HCT116 (cell line): Measurements from ENCODE around the gene RRP12. TPM values are rescaled to one million over a fixed set of nuclear protein-coding genes. Genes with fewer than 3 reads are reported as not detected.

Source experiments
- ATAC-seq: fragments of 200-7000 bp; cut with Tn5 transposase; 2 replicates; pipeline ENCODE4 v1.9.1; 2020; ENCODE audit warnings: mild to moderate bottlenecking, moderate library complexity
- BruUV-seq: library from RNA; stranded (reverse); fragments of 400-500 nt; replicated peaks from 2 replicates; lab custom pipeline; 2021; lab: Mats Ljungman, UMichigan
- CTCF ChIA-PET: fragments of 300-600 bp; sonication (Branson Sonifier 250); formaldehyde crosslinking; loops from one replicate; lab custom pipeline; 2021; ENCODE audit warnings: antibody characterized with exemption; lab: Charles Lee
- POLR2A ChIA-PET: fragments of 300-600, 350-600 bp; sonication (Branson Sonifier 250); formaldehyde crosslinking; loops from one replicate; lab custom pipeline; 2021; ENCODE audit warnings: antibody characterized with exemption; lab: Charles Lee
- RAD21 ChIA-PET, 2 experiments: fragments of 300-600 bp; sonication (Branson Sonifier 250); formaldehyde crosslinking; loops; one replicate each; lab custom pipeline; 2023; ENCODE audit warnings: low total read pairs in 2 of 2; ENCODE audit not compliant: uncharacterized antibody in 2 of 2, unreplicated experiment in 2 of 2, low non-redundant PET in 1 of 2; lab: Charles Lee
- DNase-seq: peaks from one replicate; pipeline ENCODE4 v3.0.0-alpha.2; 2010; ENCODE audit warnings: low read depth, low spot score
- H2AFZ ChIP-seq: fragments of 200-600 bp; shearing (Covaris generic), sonication (generic); 2 replicates; pipeline ENCODE4 v1.6.1; 2017; ENCODE audit warnings: low read depth, mixed run types, mixed read lengths, antibody characterized with exemption, low read length; ENCODE audit not compliant: poor library complexity, severe bottlenecking
- H3K27ac ChIP-seq: 2 replicates; pipeline ENCODE4 v1.5.1; 2012; ENCODE audit warnings: low read depth, low read length
- H3K27me3 ChIP-seq: fragments of 200-600 bp; sonication (generic); 2 replicates; pipeline ENCODE4 v1.6.1; 2016; ENCODE audit warnings: mixed run types, low read length, mixed read lengths; ENCODE audit not compliant: insufficient read depth
- H3K36me3 ChIP-seq, 2 experiments: fragments of 200-500 bp in 1 of 2; fragments of 200-600 bp in 1 of 2; sonication (Bioruptor generic) in 1 of 2; sonication (generic) in 1 of 2; 2 replicates each; pipeline versions ENCODE4 v1.5.1 to v1.6.1; 2014 to 2016; ENCODE audit warnings: low read length in 2 of 2, inconsistent platforms in 1 of 2, mixed read lengths in 1 of 2, mixed run types in 1 of 2; ENCODE audit not compliant: insufficient read depth in 2 of 2, control insufficient read depth in 1 of 2
- H3K4me1 ChIP-seq, 2 experiments: fragments of 200-600 bp in 1 of 2; sonication (generic) in 1 of 2; 2 replicates each; pipeline versions ENCODE4 v1.5.1 to v1.6.1; 2012 to 2017; ENCODE audit warnings: low read length in 2 of 2, inconsistent platforms in 1 of 2, mild to moderate bottlenecking in 1 of 2, mixed read lengths in 1 of 2, mixed run types in 1 of 2, moderate library complexity in 1 of 2; ENCODE audit not compliant: insufficient read depth in 2 of 2, control insufficient read depth in 1 of 2
- H3K4me2 ChIP-seq: fragments of 200-600 bp; sonication (generic); 2 replicates; pipeline ENCODE4 v1.6.1; 2017; ENCODE audit warnings: mixed run types, low read length, mixed read lengths
- H3K4me3 ChIP-seq, 2 experiments: fragments of 200-600 bp in 1 of 2; sonication (generic) in 1 of 2; replicated peaks in 1 of 2; 2 replicates each; pipeline ENCODE4 v1.5.1; 2011 to 2016; ENCODE audit warnings: low read length in 2 of 2, control low read depth in 1 of 2, low read depth in 1 of 2, mild to moderate bottlenecking in 1 of 2, mixed read lengths in 1 of 2, mixed run types in 1 of 2
- H3K79me2 ChIP-seq: fragments of 200-600 bp; sonication (generic); 2 replicates; pipeline ENCODE4 v1.6.1; 2017; ENCODE audit warnings: mild to moderate bottlenecking, mixed run types, low read length, moderate library complexity, mixed read lengths; ENCODE audit not compliant: insufficient read depth
- H3K9ac ChIP-seq: fragments of 200-600 bp; sonication (generic); 2 replicates; pipeline ENCODE4 v1.6.1; 2016; ENCODE audit warnings: low read length, mixed read lengths
- H3K9me2 ChIP-seq: fragments of 200-600 bp; sonication (generic), shearing (Covaris generic); 2 replicates; pipeline ENCODE4 v1.6.1; 2017; ENCODE audit warnings: mixed run types, mild to moderate bottlenecking, moderate library complexity; ENCODE audit not compliant: insufficient read depth
- H3K9me3 ChIP-seq, 2 experiments: fragments of 200-500 bp in 1 of 2; fragments of 200-600 bp in 1 of 2; sonication (Bioruptor generic) in 1 of 2; sonication (generic) in 1 of 2; 2 replicates each; pipeline ENCODE4 v1.6.1; 2014 to 2017; ENCODE audit warnings: low read length in 2 of 2, mixed read lengths in 2 of 2, inconsistent platforms in 1 of 2, low read depth in 1 of 2, mild to moderate bottlenecking in 1 of 2, mixed run types in 1 of 2, moderate library complexity in 1 of 2; ENCODE audit not compliant: control insufficient read depth in 1 of 2, insufficient read depth in 1 of 2
- H4K20me1 ChIP-seq: fragments of 200-600 bp; sonication (generic), shearing (Covaris generic); 2 replicates; pipeline ENCODE4 v1.6.1; 2017; ENCODE audit warnings: mixed run types, mild to moderate bottlenecking, moderate library complexity; ENCODE audit not compliant: insufficient read depth
- CBX3 ChIP-seq: IDR thresholded peaks from 2 replicates; pipeline ENCODE4 v1.6.1; 2012; ENCODE audit warnings: low read depth
- ELF1 ChIP-seq: IDR thresholded peaks from 2 replicates; pipeline ENCODE4 v1.6.1; 2012; ENCODE audit warnings: low read depth, borderline replicate concordance
- EZH2 ChIP-seq: fragments of 200-600 bp; sonication (generic); IDR thresholded peaks from 2 replicates; pipeline ENCODE4 v1.6.1; 2017; ENCODE audit warnings: antibody characterized with exemption, mixed run types
- EZH2phosphoT487 ChIP-seq: fragments of 200-600 bp; IDR thresholded peaks from 2 replicates; pipeline ENCODE4 v1.6.1; 2018; ENCODE audit warnings: antibody characterized with exemption, borderline replicate concordance
- FOSL1 ChIP-seq: IDR thresholded peaks from 2 replicates; pipeline ENCODE4 v1.6.1; 2012; ENCODE audit warnings: low read depth
- JUND ChIP-seq: IDR thresholded peaks from 2 replicates; pipeline ENCODE4 v1.6.1; 2012
- RAD21 ChIP-seq: IDR thresholded peaks from 2 replicates; pipeline ENCODE4 v1.6.1; 2012; ENCODE audit warnings: low read depth, mild to moderate bottlenecking
- SIN3A ChIP-seq: IDR thresholded peaks from 2 replicates; pipeline ENCODE4 v1.6.1; 2012; ENCODE audit warnings: low read depth
- SRF ChIP-seq: IDR thresholded peaks from 2 replicates; pipeline ENCODE4 v1.6.1; 2012; ENCODE audit warnings: low read depth
- TCF7L2 ChIP-seq: IDR thresholded peaks from 2 replicates; pipeline ENCODE4 v1.7.0; 2011; ENCODE audit warnings: borderline replicate concordance, inconsistent platforms; ENCODE audit not compliant: insufficient read depth, insufficient read length; ENCODE audit errors: extremely low read depth
- YY1 ChIP-seq: IDR thresholded peaks from 2 replicates; pipeline ENCODE4 v1.6.1; 2011; ENCODE audit warnings: low read length, low read depth, moderate library complexity, mild to moderate bottlenecking; ENCODE audit not compliant: insufficient replicate concordance; ENCODE audit errors: extremely low read depth
- ZFX ChIP-seq: fragments of 450-650 bp; IDR thresholded peaks from 2 replicates; pipeline ENCODE4 v1.6.1; 2017
- ZNF274 ChIP-seq: fragments of 200-500 bp; sonication (Bioruptor generic); IDR thresholded peaks from 2 replicates; pipeline ENCODE4 v1.6.1; 2014; ENCODE audit warnings: mild to moderate bottlenecking, low read depth, low read length, inconsistent platforms
- intact Hi-C: fragments of 100-400 bp; cut with micrococcal nuclease; formaldehyde crosslinking; loops from 2 replicates; pipeline ENCODE4 v1.10.0; 2022
- total RNA-seq: library from RNA; stranded (reverse); gene quantifications from one replicate; pipeline ENCODE4 v1.2.1, GENCODE V29; 2021; ENCODE audit not compliant: unreplicated experiment
- TF ChIP-seq, protein P1 (sequence below), 3 experiments: fragments of 200-600 bp in 1 of 3; sonication (generic) in 1 of 3; IDR thresholded peaks in 2 of 3; conservative IDR thresholded peaks in 1 of 3; 2 replicates each; pipeline ENCODE4 v1.5.1; 2012 to 2017; ENCODE audit warnings: low read depth in 2 of 3, low read length in 2 of 3, antibody characterized with exemption in 1 of 3, borderline replicate concordance in 1 of 3, control low read depth in 1 of 3, mild to moderate bottlenecking in 1 of 3, mixed read lengths in 1 of 3, mixed run types in 1 of 3, moderate library complexity in 1 of 3; ENCODE audit not compliant: insufficient read depth in 1 of 3
- TF ChIP-seq, protein P2 (sequence below): IDR thresholded peaks from 2 replicates; pipeline ENCODE4 v1.6.1; 2011; ENCODE audit warnings: mild to moderate bottlenecking, low read length, moderate library complexity; ENCODE audit not compliant: insufficient replicate concordance; ENCODE audit errors: extremely low read depth
- TF ChIP-seq, protein P3 (sequence below): IDR thresholded peaks from 2 replicates; pipeline ENCODE4 v1.6.1; 2012
- TF ChIP-seq, protein P4 (sequence below): IDR thresholded peaks from 2 replicates; pipeline ENCODE4 v1.6.1; 2012

RRP12 gene
- total RNA-seq, 1 experiment from 2014 or later: 67.0 TPM

DNA sequence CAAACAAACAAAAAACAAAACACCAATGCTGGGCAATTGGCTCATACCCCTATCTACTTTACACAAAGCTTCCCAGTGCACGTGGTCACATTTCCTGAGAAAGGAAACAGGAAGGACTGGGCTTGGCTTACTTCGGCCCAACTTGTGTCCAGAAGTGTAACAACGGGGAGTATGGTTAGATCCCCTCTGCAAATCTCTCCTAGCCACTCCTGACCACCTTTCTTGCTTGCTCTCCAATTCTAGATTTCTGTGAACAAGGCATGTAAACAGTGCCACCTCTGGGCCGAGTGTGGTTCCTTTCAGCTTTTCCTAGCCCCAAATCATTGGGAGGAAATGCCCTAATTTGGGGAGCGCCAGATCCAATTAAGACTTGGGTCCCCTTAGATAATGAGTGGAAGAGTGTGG is 45.6 kb downstream of the RRP12 start:
- BruUV-seq: no TSS peak
- POLR2A ChIA-PET: no interaction called here
- Histone ChIP-seq H3K27me3 (no peaks in the 10 kb centered on the region), H3K27ac (no peak overlapping the region), H3K4me2 (no peak overlapping the region), H3K9ac (no peak overlapping the region), H3K9me2 (no peaks in the 10 kb centered on the region), H3K4me1 (no peaks in the 10 kb centered on the region), H2AFZ (no peak overlapping the region), H4K20me1 (no peaks in the 10 kb centered on the region), H3K4me3 (no peak overlapping the region), H3K79me2 (no peaks in the 10 kb centered on the region), H3K9me3 (no peaks in the 10 kb centered on the region), H3K36me3 (peaks cover 21 to 38% of the 10 kb centered on the region in 2 experiments; a peak in 3 of 4 replicates)
- RAD21 ChIA-PET: no interaction called here
- TF ChIP-seq, protein P1, sequence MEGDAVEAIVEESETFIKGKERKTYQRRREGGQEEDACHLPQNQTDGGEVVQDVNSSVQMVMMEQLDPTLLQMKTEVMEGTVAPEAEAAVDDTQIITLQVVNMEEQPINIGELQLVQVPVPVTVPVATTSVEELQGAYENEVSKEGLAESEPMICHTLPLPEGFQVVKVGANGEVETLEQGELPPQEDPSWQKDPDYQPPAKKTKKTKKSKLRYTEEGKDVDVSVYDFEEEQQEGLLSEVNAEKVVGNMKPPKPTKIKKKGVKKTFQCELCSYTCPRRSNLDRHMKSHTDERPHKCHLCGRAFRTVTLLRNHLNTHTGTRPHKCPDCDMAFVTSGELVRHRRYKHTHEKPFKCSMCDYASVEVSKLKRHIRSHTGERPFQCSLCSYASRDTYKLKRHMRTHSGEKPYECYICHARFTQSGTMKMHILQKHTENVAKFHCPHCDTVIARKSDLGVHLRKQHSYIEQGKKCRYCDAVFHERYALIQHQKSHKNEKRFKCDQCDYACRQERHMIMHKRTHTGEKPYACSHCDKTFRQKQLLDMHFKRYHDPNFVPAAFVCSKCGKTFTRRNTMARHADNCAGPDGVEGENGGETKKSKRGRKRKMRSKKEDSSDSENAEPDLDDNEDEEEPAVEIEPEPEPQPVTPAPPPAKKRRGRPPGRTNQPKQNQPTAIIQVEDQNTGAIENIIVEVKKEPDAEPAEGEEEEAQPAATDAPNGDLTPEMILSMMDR (IDR thresholded peaks at IDR 0.05 in 2 of 3, conservative IDR thresholded peaks at IDR 0.05 in 1 of 3; ENCODE audit: borderline replicate concordance in 1 of 3, insufficient read depth in 1 of 3, low read depth in 2 of 3, low read length in 2 of 3): peak; percentile 25 to 36 (median 31); a peak in 5 of 6 replicates
- TF ChIP-seq EZH2 (no peak), RAD21 (peak; percentile 63; the same call in 1 of the 2 replicates), SRF (peak; percentile 78)
- intact Hi-C loops: loop anchor here (2.0 to 5.0 kb wide), 2 partner anchors 77 to 283 kb away; no protein-coding TSS in a partner anchor
- CTCF ChIA-PET: interaction anchor here (1.4 kb wide), 2 partner anchors 77 to 145 kb away, joined by 4 to 7 read pairs; no protein-coding TSS in a partner anchor
- DNase-seq (no peak), ATAC-seq (peak; percentile 51)

DNA sequence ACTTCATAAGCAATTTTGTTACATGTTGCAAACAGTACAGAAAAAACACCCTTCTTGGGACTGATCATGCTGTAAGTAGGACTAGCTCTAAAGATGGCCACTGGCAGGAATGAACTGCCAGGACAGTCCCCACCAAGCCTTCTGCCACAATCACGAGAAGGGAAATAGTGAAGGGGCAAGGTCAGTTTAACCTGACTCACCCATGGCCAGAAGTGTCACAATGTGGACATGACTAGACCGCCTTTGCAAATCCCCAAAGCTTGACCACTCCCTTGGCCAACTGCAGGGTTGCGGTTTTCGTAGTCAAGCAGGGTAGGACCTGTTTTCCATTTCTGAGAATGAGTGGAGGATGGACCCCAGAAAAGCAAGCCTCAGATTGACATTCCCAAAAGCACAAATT is 47.2 kb downstream of the RRP12 start:
- Histone ChIP-seq H3K4me3 (no peak overlapping the region), H3K27ac (no peak overlapping the region), H3K9ac (no peak overlapping the region), H3K4me1 (no peaks in the 10 kb centered on the region), H3K79me2 (no peaks in the 10 kb centered on the region), H2AFZ (no peak overlapping the region), H3K4me2 (no peak overlapping the region), H3K9me3 (no peaks in the 10 kb centered on the region), H3K36me3 (peaks cover 13 to 36% of the 10 kb centered on the region in 2 experiments; a peak in 3 of 4 replicates), H3K27me3 (no peaks in the 10 kb centered on the region)
- ATAC-seq (no peak), DNase-seq (no peak)
- ChIA-PET POLR2A (no interaction called here), CTCF (interaction anchor here (1.0 kb wide), 1 partner anchor 76 kb away, joined by 4 read pairs; no protein-coding TSS in a partner anchor), RAD21 (no interaction called here)
- intact Hi-C loops: loop anchor here (2.0 kb wide), 1 partner anchor 75 kb away; no protein-coding TSS in a partner anchor
- TF ChIP-seq CBX3: no peak
- TF ChIP-seq, protein P2, sequence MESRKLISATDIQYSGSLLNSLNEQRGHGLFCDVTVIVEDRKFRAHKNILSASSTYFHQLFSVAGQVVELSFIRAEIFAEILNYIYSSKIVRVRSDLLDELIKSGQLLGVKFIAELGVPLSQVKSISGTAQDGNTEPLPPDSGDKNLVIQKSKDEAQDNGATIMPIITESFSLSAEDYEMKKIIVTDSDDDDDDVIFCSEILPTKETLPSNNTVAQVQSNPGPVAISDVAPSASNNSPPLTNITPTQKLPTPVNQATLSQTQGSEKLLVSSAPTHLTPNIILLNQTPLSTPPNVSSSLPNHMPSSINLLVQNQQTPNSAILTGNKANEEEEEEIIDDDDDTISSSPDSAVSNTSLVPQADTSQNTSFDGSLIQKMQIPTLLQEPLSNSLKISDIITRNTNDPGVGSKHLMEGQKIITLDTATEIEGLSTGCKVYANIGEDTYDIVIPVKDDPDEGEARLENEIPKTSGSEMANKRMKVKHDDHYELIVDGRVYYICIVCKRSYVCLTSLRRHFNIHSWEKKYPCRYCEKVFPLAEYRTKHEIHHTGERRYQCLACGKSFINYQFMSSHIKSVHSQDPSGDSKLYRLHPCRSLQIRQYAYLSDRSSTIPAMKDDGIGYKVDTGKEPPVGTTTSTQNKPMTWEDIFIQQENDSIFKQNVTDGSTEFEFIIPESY: no peak
- TF ChIP-seq EZH2phosphoT487: no peak
- no peak for TF ChIP-seq EZH2
- TF ChIP-seq, protein P3, sequence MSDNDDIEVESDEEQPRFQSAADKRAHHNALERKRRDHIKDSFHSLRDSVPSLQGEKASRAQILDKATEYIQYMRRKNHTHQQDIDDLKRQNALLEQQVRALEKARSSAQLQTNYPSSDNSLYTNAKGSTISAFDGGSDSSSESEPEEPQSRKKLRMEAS: no peak
- TF ChIP-seq SIN3A: no peak
- TF ChIP-seq ZFX: no peak
- TF ChIP-seq YY1: no peak
- no peak for TF ChIP-seq ZNF274
- no peak for TF ChIP-seq ELF1
- no peak for TF ChIP-seq JUND
- TF ChIP-seq FOSL1: no peak
- no peak for TF ChIP-seq TCF7L2
- TF ChIP-seq, protein P4, sequence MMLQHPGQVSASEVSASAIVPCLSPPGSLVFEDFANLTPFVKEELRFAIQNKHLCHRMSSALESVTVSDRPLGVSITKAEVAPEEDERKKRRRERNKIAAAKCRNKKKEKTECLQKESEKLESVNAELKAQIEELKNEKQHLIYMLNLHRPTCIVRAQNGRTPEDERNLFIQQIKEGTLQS: no peak
- TF ChIP-seq, all 23 proteins: peak for 0
- no TSS peak for BruUV-seq
- Histone ChIP-seq H4K20me1 (no peaks in the 10 kb centered on the region), H3K9me2 (no peaks in the 10 kb centered on the region)
